ENCODE data around the gene GCNT1. TPM values are rescaled to one million over a fixed set of nuclear protein-coding genes. Genes with fewer than 3 reads are reported as not detected.

Gene GCNT1
- total and polyA plus RNA-seq, 7 donors = 0.11 to 2.6 (median 1.1) TPM

GRCh38 chr9:76510446-76510845, 51.5 kb downstream of the GCNT1 start:
- intact Hi-C loops (cut with DNase I) = no loop called here
- no peak for DNase-seq
- Histone ChIP-seq H3K36me3 (ENCODE audit: insufficient read depth in 1 of 2, low read depth in 1 of 2) (no peaks in the 10 kb centered on the region), H3K27ac (no peak overlapping the region), H3K27me3 (ENCODE audit: insufficient read depth in 3 of 3, low read length in 2 of 3) (no peaks in the 10 kb centered on the region), H3K4me1 (no peaks in the 10 kb centered on the region), H3K9me3 (no peaks in the 10 kb centered on the region), H3K4me3 (no peak overlapping the region)
- no peak for ATAC-seq
- no peak for TF ChIP-seq CTCF (IDR thresholded peaks at IDR 0.05)
- 74 to 91% (median 79%) methylated on average over 2 of the region's 2 CpGs for WGBS, 3 donors

GRCh38 chr9:76512826-76513225, 53.8 kb downstream of the GCNT1 start:
- WGBS, 3 donors = 72 to 90% (median 86%) methylated on average over 1 of the region's 1 CpG
- Histone ChIP-seq H3K4me3 (no peak overlapping the region), H3K36me3 (ENCODE audit: insufficient read depth in 1 of 2, low read depth in 1 of 2) (no peaks in the 10 kb centered on the region), H3K4me1 (no peaks in the 10 kb centered on the region), H3K27me3 (ENCODE audit: insufficient read depth in 3 of 3, low read length in 2 of 3) (no peaks in the 10 kb centered on the region), H3K9me3 (no peaks in the 10 kb centered on the region), H3K27ac (no peak overlapping the region)
- intact Hi-C loops (cut with DNase I) = no loop called here
- ATAC-seq (no peak), DNase-seq (no peak)
- no peak for TF ChIP-seq CTCF (IDR thresholded peaks at IDR 0.05)

- ATAC-seq (no peak), DNase-seq (no peak)
- Histone ChIP-seq H3K9me3 (no peaks in the 10 kb centered on the region), H3K36me3 (ENCODE audit: insufficient read depth in 1 of 2, low read depth in 1 of 2) (no peaks in the 10 kb centered on the region), H3K4me1 (no peaks in the 10 kb centered on the region), H3K27me3 (ENCODE audit: insufficient read depth in 3 of 3, low read length in 2 of 3) (no peaks in the 10 kb centered on the region), H3K27ac (no peak overlapping the region), H3K4me3 (no peak overlapping the region)
- intact Hi-C loops (cut with DNase I) = no loop called here
- TF ChIP-seq CTCF (IDR thresholded peaks at IDR 0.05) = no peak
- WGBS, 3 donors = 59 to 66% (median 64%) methylated on average over 6 of the region's 6 CpGs
Observed at GRCh38 chr9:76516350-76516749, 57.4 kb downstream of the GCNT1 start.

GRCh38 chr9:76516871-76517270, 57.9 kb downstream of the GCNT1 start:
- H3K27me3 ChIP-seq (ENCODE audit: insufficient read depth in 3 of 3, low read length in 2 of 3) = no peaks in the 10 kb centered on the region
- TF ChIP-seq CTCF (IDR thresholded peaks at IDR 0.05) = no peak
- H3K4me1 ChIP-seq = no peaks in the 10 kb centered on the region
- DNase-seq (no peak), ATAC-seq (no peak)
- no peak overlapping the region for H3K27ac ChIP-seq
- no peaks in the 10 kb centered on the region for H3K9me3 ChIP-seq
- H3K4me3 ChIP-seq = no peak overlapping the region
- intact Hi-C loops (cut with DNase I) = no loop called here
- no peaks in the 10 kb centered on the region for H3K36me3 ChIP-seq (ENCODE audit: insufficient read depth in 1 of 2, low read depth in 1 of 2)
- 85 to 93% (median 88%) methylated on average over 3 of the region's 3 CpGs for WGBS, 3 donors

GRCh38 chr9:76519075-76519835, 60.3 kb downstream of the GCNT1 start:
- intact Hi-C loops (cut with DNase I) = no loop called here
- no peak for TF ChIP-seq CTCF (IDR thresholded peaks at IDR 0.05)
- Histone ChIP-seq H3K4me1 (no peaks in the 10 kb centered on the region), H3K4me3 (no peak overlapping the region), H3K36me3 (ENCODE audit: insufficient read depth in 1 of 2, low read depth in 1 of 2) (no peaks in the 10 kb centered on the region), H3K27me3 (ENCODE audit: insufficient read depth in 3 of 3, low read length in 2 of 3) (no peaks in the 10 kb centered on the region), H3K27ac (no peak overlapping the region), H3K9me3 (no peaks in the 10 kb centered on the region)
- WGBS, 3 donors = 47 to 53% (median 50%) methylated on average over 8 of the region's 8 CpGs
- no peak for ATAC-seq
- DNase-seq = no peak
